ENCODE measurements around the gene SPDYE6. TPM values are rescaled to one million over a fixed set of nuclear protein-coding genes. Genes with fewer than 3 reads are reported as not detected.
"Not testable (repeated sequence)": the region's sequence is repeated elsewhere in the genome, so short reads cannot be mapped to it uniquely, and the experiment has no call there.

Gene SPDYE6
- total RNA-seq, 2 donors from 2014 or later: not detected

DNA sequence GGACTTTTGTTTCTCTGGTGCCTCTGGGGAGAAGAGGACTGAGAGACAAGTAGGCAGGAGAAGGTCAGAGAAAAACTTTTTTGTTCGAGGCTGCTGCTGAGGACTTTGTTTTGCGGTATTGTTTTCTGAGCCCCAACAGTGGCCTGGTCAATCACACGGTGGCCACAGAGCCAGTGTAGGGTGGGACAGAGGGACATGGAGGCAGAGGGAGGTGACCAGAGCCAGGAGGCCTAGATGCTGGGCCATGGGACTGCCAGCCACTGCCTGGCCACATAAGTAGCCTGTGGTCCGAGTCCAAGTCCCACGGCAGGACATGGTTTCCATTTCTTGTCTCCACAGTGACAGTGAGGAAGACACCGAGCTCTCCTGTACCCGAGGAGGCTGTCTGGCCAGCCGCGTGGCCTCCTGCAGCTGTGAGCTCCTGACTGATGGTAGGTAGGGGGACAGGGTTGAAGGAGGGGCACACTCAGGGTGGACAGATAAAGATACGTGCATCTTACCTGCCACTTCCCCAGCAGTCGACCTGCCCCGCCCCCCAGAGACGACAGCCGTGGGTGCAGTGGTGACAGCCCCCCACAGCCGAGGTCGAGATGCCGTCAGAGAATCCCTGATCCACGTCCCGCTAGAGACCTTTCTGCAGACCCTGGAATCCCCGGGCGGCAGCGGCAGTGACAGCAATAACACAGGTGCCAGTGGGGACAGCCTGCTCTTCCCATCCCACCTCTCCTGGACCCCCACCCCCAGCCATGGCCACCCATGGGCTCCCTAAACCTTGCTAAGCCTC is 42.1 kb downstream of the SPDYE6 start:
- ATAC-seq (replicated peaks): no peak
- Mint-ChIP-seq H3K27me3 (no peaks in the 10 kb centered on the region), H3K4me3 (no peak overlapping the region), H3K36me3 (ENCODE audit: low read depth) (no peaks in the 10 kb centered on the region), H3K9me3 (no peaks in the 10 kb centered on the region), H3K4me1 (no peaks in the 10 kb centered on the region), H3K27ac (no peak overlapping the region)

DNA sequence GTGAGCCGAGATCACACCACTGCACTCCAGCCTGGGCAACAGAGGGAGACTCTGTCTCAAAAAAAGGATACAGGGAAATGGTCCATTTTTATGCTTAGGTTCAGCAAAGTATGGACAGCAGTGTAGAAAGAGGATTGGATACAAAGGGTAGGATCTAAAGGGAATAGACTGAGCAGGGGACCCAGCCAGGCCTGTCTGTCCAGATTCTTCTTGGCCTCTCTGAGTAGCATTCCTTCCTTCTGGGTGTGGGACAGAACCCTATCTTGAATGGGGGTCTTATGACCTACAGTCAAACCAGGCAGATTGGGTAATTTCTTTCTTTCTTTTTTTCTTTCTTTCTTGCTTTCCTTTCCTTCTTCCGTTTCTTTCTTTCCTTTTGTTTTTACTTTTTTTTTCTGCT is 43.9 kb downstream of the SPDYE6 start:
- Mint-ChIP-seq H3K4me3 (no peak overlapping the region), H3K27ac (no peak overlapping the region), H3K36me3 (ENCODE audit: low read depth) (no peaks in the 10 kb centered on the region)

GRCh38 chr7:102310414-102310815 is 45.8 kb downstream of the SPDYE6 start:
- Mint-ChIP-seq H3K27me3 (no peaks in the 10 kb centered on the region), H3K36me3 (ENCODE audit: low read depth) (no peaks in the 10 kb centered on the region), H3K4me1 (peaks cover 9% of the 10 kb centered on the region), H3K4me3 (no peak overlapping the region), H3K27ac (no peak overlapping the region), H3K9me3 (no peaks in the 10 kb centered on the region)
- ATAC-seq (replicated peaks): no peak

More for the DNA sequence above, 43.9 kb downstream of the SPDYE6 start:
- Mint-ChIP-seq H3K27me3 (no peaks in the 10 kb centered on the region), H3K4me1 (peaks cover 2% of the 10 kb centered on the region), H3K9me3 (no peaks in the 10 kb centered on the region)
- no peak for ATAC-seq (replicated peaks)

DNA sequence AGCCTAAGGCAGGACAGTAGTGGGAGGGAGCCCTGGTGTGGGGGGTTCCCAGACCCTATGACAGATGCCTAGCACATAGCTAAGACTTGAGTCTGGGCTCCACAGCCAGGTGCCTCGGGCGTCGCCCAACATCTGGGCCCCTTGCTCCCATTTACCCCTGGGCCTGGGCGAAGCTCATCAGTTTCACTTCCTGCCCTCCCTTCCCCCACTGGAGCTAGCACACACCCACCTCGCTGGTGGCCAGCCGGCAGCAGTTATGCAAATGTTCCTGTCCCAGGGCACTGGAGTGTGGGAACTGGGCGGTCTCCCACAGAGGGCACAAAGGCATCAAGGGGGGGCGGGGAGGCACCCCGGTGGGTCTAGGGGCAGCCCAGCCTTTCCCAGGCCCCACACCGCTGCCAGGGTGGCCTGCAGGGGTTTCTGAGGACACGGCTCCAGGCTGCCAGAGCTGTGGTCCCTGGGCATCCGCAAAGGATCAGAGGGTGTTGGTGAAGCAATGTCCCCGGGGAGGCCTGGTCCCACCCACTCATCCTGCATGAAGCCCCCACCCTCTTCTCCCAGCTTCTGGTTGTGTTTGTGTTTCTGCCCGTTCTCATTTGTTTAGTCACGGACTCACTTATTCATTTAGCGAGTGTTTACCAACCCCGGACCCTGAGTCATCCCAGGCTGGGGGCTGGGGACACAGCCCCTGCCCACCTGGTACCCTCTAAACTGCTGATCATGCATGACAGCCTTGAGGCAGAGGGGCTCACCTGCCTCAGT is 49.1 kb downstream of the SPDYE6 start:
- H3K4me1 Mint-ChIP-seq: peaks cover 9% of the 10 kb centered on the region

GRCh38 chr7:102305414-102306268 is 50.6 kb downstream of the SPDYE6 start:
- Mint-ChIP-seq H3K27ac (peak overlapping the region; percentile 81), H3K27me3 (no peaks in the 10 kb centered on the region), H3K4me1 (peaks cover 9% of the 10 kb centered on the region), H3K36me3 (ENCODE audit: low read depth) (no peaks in the 10 kb centered on the region), H3K9me3 (no peaks in the 10 kb centered on the region), H3K4me3 (no peak overlapping the region)
- ATAC-seq (replicated peaks): no peak

More for the DNA sequence above, 49.1 kb downstream of the SPDYE6 start:
- no peaks in the 10 kb centered on the region for H3K36me3 Mint-ChIP-seq (ENCODE audit: low read depth)
- no peaks in the 10 kb centered on the region for H3K9me3 Mint-ChIP-seq
- H3K4me3 Mint-ChIP-seq: peak overlapping the region; percentile 54
- no peaks in the 10 kb centered on the region for H3K27me3 Mint-ChIP-seq
- H3K27ac Mint-ChIP-seq: peak overlapping the region; percentile 81
- ATAC-seq (replicated peaks): peak; percentile 88

GRCh38 chr7:102304668-102305067 is 51.6 kb downstream of the SPDYE6 start:
- no peaks in the 10 kb centered on the region for H3K27me3 Mint-ChIP-seq
- H3K36me3 Mint-ChIP-seq (ENCODE audit: low read depth): no peaks in the 10 kb centered on the region
- ATAC-seq (replicated peaks): no peak
- H3K27ac Mint-ChIP-seq: no peak overlapping the region
- no peak overlapping the region for H3K4me3 Mint-ChIP-seq
- no peaks in the 10 kb centered on the region for H3K9me3 Mint-ChIP-seq
- peaks cover 9% of the 10 kb centered on the region for H3K4me1 Mint-ChIP-seq

DNA sequence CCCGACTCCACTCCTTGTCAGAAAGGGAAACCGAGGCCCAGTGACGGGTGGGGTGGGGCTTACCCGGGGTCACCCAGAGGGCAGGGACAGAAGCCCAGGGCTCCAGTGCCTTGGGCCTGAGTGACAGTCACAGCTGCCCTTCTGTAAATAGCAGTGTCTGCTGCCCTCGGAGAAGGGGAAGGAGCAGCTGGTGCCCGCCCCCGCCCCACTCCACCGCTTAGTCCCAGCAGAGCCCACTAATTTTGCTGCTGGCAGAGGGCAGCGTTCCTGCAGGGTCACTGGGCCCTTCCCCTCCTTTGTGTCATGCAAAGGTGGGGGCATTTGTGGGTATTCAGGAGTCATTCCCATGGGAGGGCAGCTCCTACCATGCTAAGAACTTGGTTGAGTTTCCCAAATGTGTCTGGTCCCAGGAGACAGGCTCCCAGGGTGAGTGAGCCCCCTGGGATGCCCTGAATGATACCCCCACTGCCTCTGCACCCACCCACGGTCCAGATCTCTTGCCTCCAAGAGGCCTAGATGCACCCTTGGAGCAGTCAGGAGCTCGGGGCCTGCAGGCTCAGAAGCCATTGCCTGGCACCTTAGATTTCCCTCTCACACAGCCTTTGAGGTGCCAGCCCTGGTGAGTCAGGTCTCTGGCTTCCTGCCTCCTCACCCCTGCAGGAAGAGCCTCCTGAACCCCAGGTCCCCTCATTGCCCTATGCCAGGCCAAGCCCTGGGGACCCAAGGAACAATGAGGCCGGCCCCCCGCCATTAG is 52.4 kb downstream of the SPDYE6 start:
- no peaks in the 10 kb centered on the region for H3K27me3 Mint-ChIP-seq
- H3K4me3 Mint-ChIP-seq: no peak overlapping the region
- H3K9me3 Mint-ChIP-seq: no peaks in the 10 kb centered on the region
- ATAC-seq (replicated peaks): no peak
- peaks cover 9% of the 10 kb centered on the region for H3K4me1 Mint-ChIP-seq
- peak overlapping the region; percentile 41 for H3K27ac Mint-ChIP-seq
- H3K36me3 Mint-ChIP-seq (ENCODE audit: low read depth): no peaks in the 10 kb centered on the region

DNA sequence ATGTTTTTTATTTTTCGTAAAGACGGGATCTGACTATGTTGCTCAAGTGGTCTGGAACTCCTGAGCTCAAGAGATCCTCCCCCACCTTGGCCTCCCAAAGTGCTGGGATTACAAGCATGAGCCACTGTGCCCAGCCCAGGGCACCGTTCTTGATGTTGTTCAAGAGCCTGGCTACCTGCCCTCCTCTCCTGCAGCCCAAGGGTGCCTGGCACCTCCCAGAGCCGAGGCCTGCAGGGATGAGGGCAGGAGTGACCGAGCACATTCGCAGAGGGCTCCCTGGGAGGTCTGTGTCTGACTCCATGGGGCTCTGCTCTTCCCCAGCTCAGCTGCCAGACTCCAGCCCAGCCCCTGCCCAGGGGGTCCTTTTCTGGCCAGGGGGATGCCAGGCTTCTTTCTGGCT is 54.2 kb downstream of the SPDYE6 start:
- peaks cover 4% of the 10 kb centered on the region for H3K4me1 Mint-ChIP-seq
- no peaks in the 10 kb centered on the region for H3K27me3 Mint-ChIP-seq
- H3K4me3 Mint-ChIP-seq: no peak overlapping the region
- ATAC-seq (replicated peaks): no peak
- H3K9me3 Mint-ChIP-seq: no peaks in the 10 kb centered on the region
- H3K36me3 Mint-ChIP-seq (ENCODE audit: low read depth): no peaks in the 10 kb centered on the region
- no peak overlapping the region for H3K27ac Mint-ChIP-seq

DNA sequence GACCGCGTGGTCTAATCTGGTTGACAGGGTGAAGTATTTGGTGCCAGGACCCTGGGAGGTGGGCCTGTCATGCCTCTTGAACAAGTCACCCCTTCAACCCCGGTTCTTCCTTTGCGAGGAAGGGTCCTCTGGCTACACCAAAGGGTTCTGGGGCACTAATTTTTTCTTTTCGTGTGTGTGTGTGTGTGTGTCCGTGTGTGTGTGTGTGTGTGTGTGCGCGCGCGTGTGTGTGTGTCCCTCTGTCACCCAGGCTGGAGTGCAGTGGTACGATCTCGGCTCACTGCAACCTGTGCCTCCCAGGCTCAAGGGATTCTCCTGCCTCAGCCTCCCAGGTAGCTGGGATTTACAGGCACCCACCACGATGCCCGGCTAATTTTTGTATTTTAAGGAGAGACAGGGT is 54.9 kb downstream of the SPDYE6 start:
- not testable (repeated sequence) for H3K27me3 Mint-ChIP-seq; H3K27ac Mint-ChIP-seq; H3K9me3 Mint-ChIP-seq; ATAC-seq (replicated peaks); H3K4me1 Mint-ChIP-seq; H3K4me3 Mint-ChIP-seq; H3K36me3 Mint-ChIP-seq (ENCODE audit: low read depth)

DNA sequence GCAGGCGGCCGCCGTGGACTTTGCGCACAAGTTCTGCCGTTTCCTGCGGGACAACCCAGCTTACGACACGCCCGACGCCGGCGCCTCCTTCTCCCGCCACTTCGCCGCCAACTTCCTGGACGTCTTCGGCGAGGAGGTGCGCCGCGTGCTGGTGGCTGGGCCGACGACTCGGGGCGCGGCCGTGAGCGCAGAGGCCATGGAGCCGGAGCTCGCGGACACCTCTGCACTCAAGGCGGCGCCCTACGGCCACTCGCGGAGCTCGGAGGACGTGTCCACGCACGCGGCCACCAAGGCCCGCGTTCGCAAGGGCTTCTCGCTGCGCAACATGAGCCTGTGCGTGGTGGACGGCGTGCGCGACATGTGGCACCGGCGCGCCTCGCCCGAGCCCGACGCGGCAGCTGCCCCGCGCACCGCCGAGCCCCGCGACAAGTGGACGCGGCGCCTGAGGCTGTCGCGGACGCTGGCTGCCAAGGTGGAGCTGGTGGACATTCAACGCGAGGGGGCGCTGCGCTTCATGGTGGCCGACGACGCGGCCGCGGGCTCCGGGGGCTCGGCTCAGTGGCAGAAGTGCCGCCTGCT is 55.5 kb downstream of the SPDYE6 start:
- H3K9me3 Mint-ChIP-seq: no peaks in the 10 kb centered on the region
- no peak overlapping the region for H3K4me3 Mint-ChIP-seq
- H3K27ac Mint-ChIP-seq: no peak overlapping the region
- H3K36me3 Mint-ChIP-seq (ENCODE audit: low read depth): no peaks in the 10 kb centered on the region
- no peaks in the 10 kb centered on the region for H3K4me1 Mint-ChIP-seq
- no peak for ATAC-seq (replicated peaks)
- H3K27me3 Mint-ChIP-seq: no peaks in the 10 kb centered on the region

- peak; percentile 3 for ATAC-seq (replicated peaks)
- H3K4me3 Mint-ChIP-seq: no peak overlapping the region
- H3K27me3 Mint-ChIP-seq: no peaks in the 10 kb centered on the region
- no peaks in the 10 kb centered on the region for H3K36me3 Mint-ChIP-seq (ENCODE audit: low read depth)
- H3K4me1 Mint-ChIP-seq: no peaks in the 10 kb centered on the region
- no peaks in the 10 kb centered on the region for H3K9me3 Mint-ChIP-seq
- H3K27ac Mint-ChIP-seq: no peak overlapping the region
These were observed 58.6 kb downstream of the SPDYE6 start for GRCh38 chr7:102297487-102298218.

GRCh38 chr7:102296514-102296913 is 59.7 kb downstream of the SPDYE6 start:
- Mint-ChIP-seq H3K27me3 (no peaks in the 10 kb centered on the region), H3K36me3 (ENCODE audit: low read depth) (no peaks in the 10 kb centered on the region), H3K4me3 (no peak overlapping the region), H3K27ac (no peak overlapping the region), H3K9me3 (no peaks in the 10 kb centered on the region), H3K4me1 (peaks cover 5% of the 10 kb centered on the region)
- ATAC-seq (replicated peaks): no peak

GRCh38 chr7:102296179-102296438 is 60.1 kb downstream of the SPDYE6 start:
- no peak for ATAC-seq (replicated peaks)
- H3K36me3 Mint-ChIP-seq (ENCODE audit: low read depth): no peaks in the 10 kb centered on the region
- no peak overlapping the region for H3K4me3 Mint-ChIP-seq
- H3K27me3 Mint-ChIP-seq: no peaks in the 10 kb centered on the region
- H3K4me1 Mint-ChIP-seq: peaks cover 9% of the 10 kb centered on the region
- no peak overlapping the region for H3K27ac Mint-ChIP-seq
- no peaks in the 10 kb centered on the region for H3K9me3 Mint-ChIP-seq

Data from activated T-helper 17 cell treated with anti-CD3 and anti-CD28 coated beads, Interleukin-2, amount 50 U/mL, for 72 hours (primary cell).